Osteocyte (in vitro differentiated cells): ENCODE measurements around the gene ISOC1. TPM values are rescaled to one million over a fixed set of nuclear protein-coding genes. Genes with fewer than 3 reads are reported as not detected.

ENCODE experiments used
- DNase-seq: peaks from one replicate; pipeline ENCODE4 v3.0.0; 2021; ENCODE audit warnings: mixed read lengths; ENCODE audit not compliant: unreplicated experiment; ENCODE audit errors: extremely low spot score
- H3K27ac Mint-ChIP-seq: one replicate; pipeline ENCODE4 v1.8.0; 2021; ENCODE audit warnings: mild to moderate bottlenecking, mixed read lengths; ENCODE audit not compliant: unreplicated experiment
- H3K27me3 Mint-ChIP-seq: one replicate; pipeline ENCODE4 v1.8.0; 2021; ENCODE audit warnings: mixed read lengths; ENCODE audit not compliant: unreplicated experiment
- H3K36me3 Mint-ChIP-seq: one replicate; pipeline ENCODE4 v1.8.0; 2021; ENCODE audit warnings: mixed read lengths; ENCODE audit not compliant: unreplicated experiment
- H3K4me1 Mint-ChIP-seq: one replicate; pipeline ENCODE4 v1.8.0; 2021; ENCODE audit warnings: mixed read lengths; ENCODE audit not compliant: unreplicated experiment
- H3K4me3 Mint-ChIP-seq: one replicate; pipeline ENCODE4 v1.8.0; 2021; ENCODE audit warnings: mild to moderate bottlenecking, moderate library complexity, mixed read lengths; ENCODE audit not compliant: unreplicated experiment
- H3K9me3 Mint-ChIP-seq: one replicate; pipeline ENCODE4 v1.8.0; 2021; ENCODE audit warnings: mixed read lengths; ENCODE audit not compliant: unreplicated experiment
- total RNA-seq: library from RNA; stranded (reverse); gene quantifications from 2 replicates; pipeline ENCODE4 v1.2.1, GENCODE V29; 2021
- TF ChIP-seq, protein P1 (sequence below): fragments of 200-600 bp; sonication (generic); IDR thresholded peaks from 2 replicates; pipeline ENCODE4 v1.5.0; 2021; ENCODE audit warnings: antibody characterized with exemption, mild to moderate bottlenecking, moderate library complexity

Gene ISOC1
- total RNA-seq, 1 donor from 2014 or later: 7.2 TPM

DNA sequence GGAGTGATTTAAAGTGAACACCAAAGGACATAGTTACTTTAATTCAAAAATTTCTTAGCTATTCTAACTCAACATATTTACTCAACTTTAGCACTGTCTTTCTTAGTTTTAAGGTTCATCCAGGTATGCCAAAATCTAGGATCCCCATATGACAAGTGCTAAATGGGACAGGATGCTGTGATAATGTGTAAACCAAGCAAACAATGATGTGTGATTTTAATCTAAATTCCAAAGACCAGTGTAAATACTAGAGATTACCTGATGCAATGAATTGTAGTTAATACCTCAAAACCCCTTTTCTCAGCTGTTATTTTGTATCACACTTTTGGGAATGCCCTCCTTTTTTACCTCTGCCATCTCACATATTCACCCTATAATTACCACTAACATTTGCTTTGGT is 26.8 kb upstream of the ISOC1 start:
- Mint-ChIP-seq H3K27me3 (peaks cover 47% of the 10 kb centered on the region), H3K9me3 (no peaks in the 10 kb centered on the region), H3K4me3 (no peak overlapping the region), H3K36me3 (no peaks in the 10 kb centered on the region), H3K4me1 (no peaks in the 10 kb centered on the region), H3K27ac (no peak overlapping the region)
- TF ChIP-seq, protein P1, sequence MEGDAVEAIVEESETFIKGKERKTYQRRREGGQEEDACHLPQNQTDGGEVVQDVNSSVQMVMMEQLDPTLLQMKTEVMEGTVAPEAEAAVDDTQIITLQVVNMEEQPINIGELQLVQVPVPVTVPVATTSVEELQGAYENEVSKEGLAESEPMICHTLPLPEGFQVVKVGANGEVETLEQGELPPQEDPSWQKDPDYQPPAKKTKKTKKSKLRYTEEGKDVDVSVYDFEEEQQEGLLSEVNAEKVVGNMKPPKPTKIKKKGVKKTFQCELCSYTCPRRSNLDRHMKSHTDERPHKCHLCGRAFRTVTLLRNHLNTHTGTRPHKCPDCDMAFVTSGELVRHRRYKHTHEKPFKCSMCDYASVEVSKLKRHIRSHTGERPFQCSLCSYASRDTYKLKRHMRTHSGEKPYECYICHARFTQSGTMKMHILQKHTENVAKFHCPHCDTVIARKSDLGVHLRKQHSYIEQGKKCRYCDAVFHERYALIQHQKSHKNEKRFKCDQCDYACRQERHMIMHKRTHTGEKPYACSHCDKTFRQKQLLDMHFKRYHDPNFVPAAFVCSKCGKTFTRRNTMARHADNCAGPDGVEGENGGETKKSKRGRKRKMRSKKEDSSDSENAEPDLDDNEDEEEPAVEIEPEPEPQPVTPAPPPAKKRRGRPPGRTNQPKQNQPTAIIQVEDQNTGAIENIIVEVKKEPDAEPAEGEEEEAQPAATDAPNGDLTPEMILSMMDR: no peak
- no peak for DNase-seq

DNA sequence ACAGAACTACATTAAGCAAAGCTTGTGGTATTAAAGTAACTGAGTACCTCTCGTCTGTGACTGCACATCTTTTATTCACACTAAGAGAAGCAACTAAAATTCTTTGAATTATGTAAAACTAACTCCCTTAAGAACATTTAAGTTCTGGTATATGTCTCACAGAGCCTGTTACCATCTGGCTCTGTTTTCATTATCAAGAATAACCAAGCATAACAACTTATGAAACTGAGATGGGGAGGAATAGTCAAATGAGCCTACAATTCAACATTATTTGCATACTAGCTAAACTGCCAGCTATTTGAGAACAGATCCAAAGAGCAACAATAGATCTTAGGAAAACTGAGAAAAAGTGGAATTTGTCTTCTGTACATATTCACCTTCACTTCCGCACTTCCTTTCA is 25.3 kb upstream of the ISOC1 start:
- no peak for DNase-seq

DNA sequence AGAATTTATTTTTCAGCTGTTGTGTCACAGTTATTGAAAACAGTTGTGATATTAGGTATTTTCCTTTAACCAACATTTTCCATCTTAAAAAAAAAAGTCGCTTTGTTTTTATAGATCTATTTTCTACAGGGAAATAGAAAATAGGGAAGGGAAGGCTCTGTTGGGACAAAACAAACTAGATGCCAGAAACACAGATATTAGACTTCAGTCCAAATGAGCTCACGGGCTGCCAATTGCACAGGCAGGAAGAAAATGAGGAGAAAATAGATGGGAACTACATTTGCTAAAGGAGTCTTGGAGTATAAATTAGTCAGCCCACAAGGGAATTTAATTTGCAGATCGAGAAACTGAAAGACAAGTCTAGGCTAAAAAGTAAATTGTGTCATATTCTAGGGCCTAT is 21.4 kb upstream of the ISOC1 start:
- no peaks in the 10 kb centered on the region for H3K9me3 Mint-ChIP-seq
- H3K27me3 Mint-ChIP-seq: peaks cover 51% of the 10 kb centered on the region
- H3K4me1 Mint-ChIP-seq: no peaks in the 10 kb centered on the region
- no peak for DNase-seq
- no peak overlapping the region for H3K4me3 Mint-ChIP-seq
- H3K36me3 Mint-ChIP-seq: no peaks in the 10 kb centered on the region
- TF ChIP-seq, protein P1: no peak
- no peak overlapping the region for H3K27ac Mint-ChIP-seq

More for the DNA sequence above, 25.3 kb upstream of the ISOC1 start:
- TF ChIP-seq, protein P1: no peak
- Mint-ChIP-seq H3K27ac (no peak overlapping the region), H3K27me3 (peaks cover 52% of the 10 kb centered on the region), H3K4me1 (no peaks in the 10 kb centered on the region), H3K9me3 (no peaks in the 10 kb centered on the region), H3K4me3 (no peak overlapping the region), H3K36me3 (no peaks in the 10 kb centered on the region)

DNA sequence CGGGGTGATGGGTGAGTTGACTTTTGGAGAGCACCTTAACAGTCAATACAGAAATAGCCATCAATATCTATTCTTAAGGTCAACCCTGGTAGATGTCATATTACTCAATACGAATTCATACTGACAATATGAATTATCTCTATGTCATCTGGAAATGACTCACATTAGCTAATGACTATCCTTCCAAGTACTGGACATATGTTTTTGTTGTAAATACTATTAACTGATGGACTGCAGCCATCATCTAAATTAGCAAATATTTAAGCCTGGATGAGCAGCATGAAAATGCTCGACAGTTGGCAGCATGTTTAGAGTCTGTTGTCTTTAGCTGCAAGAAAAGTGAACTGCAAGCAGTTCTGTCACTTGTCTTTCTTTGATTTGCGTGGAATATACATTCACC is 19.6 kb upstream of the ISOC1 start:
- no peak for DNase-seq
- Mint-ChIP-seq H3K27me3 (peaks cover 43% of the 10 kb centered on the region), H3K27ac (no peak overlapping the region), H3K9me3 (no peaks in the 10 kb centered on the region), H3K4me1 (no peaks in the 10 kb centered on the region), H3K36me3 (no peaks in the 10 kb centered on the region), H3K4me3 (no peak overlapping the region)
- TF ChIP-seq, protein P1: no peak

DNA sequence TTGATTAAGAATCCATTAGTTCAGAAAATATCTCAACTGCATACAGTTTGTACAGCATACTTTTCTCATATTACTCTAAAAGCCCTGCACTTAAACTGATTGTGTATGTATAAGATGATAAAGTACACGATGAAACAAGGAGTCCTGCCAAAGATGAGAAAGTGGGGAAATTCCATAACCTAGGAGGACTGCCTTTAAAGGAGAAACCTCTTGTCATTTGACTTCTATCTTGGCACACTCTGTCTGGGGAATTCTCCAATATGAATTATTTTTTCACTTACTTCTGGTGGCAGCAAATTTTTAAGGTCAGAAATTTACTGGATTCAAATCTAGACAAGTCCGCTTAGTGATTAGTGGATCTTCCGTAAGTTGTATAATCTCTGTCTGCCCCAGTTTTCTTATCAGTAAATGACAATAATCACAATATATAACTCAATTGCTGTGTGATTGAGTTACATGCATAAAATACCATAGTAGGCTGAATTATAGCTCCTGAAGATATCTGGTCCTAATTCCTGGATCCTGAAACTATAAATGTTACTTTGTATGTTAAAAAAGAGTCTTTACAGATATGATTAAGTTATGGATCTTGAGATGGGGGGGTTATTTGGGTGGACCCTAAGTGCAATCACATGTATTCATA is 17.0 kb upstream of the ISOC1 start:
- TF ChIP-seq, protein P1: no peak
- no peak overlapping the region for H3K4me3 Mint-ChIP-seq
- H3K27me3 Mint-ChIP-seq: peaks cover 43% of the 10 kb centered on the region
- no peaks in the 10 kb centered on the region for H3K4me1 Mint-ChIP-seq
- H3K9me3 Mint-ChIP-seq: no peaks in the 10 kb centered on the region
- DNase-seq: no peak
- H3K36me3 Mint-ChIP-seq: no peaks in the 10 kb centered on the region
- H3K27ac Mint-ChIP-seq: no peak overlapping the region
